ENCODE data around the gene MFSD2B. TPM values are rescaled to one million over a fixed set of nuclear protein-coding genes. Genes with fewer than 3 reads are reported as not detected.

The MFSD2B gene
- total and polyA plus RNA-seq, 2 donors (not counting 3 experiments of a cell fraction or from before 2014, with no cell fraction given): 0.29 to 0.82 TPM

DNA sequence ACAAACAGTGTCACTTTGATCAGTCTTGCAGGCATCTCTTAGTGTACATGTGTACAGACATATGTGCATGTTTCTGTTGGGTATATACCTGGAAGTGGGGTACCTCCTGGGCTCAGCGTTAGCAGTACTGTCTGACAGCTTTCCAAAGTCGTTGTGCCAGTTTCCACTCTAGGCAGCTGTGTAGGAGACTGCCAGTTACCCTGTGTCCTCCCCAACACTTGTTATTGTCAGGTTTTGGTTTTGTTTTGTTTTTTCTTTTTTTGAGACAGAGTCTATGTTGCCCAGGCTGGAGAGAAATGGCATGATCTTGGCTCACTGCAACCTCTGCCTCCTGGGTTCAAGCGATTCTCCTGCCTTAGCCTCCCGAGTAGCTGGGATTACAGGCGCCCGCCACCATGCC, 45.9 kb downstream of the MFSD2B start:
- POLR2A ChIA-PET: no interaction called here
- CTCF ChIA-PET: interaction anchor here (1.9 kb wide), 1 partner anchor 28 kb away, joined by 5 read pairs; the partner anchor contains the start of gene TP53I3
- H3K36me3 ChIP-seq (ENCODE audit: control insufficient read depth in 2 of 2, extremely low read depth in 1 of 2, insufficient read depth in 2 of 2, low read length in 2 of 2): no peaks in the 10 kb centered on the region
- H3K9me1 ChIP-seq (replicated peaks; ENCODE audit: control insufficient read depth, extremely low read depth, insufficient read depth, low read length): no peaks in the 10 kb centered on the region
- no peaks in the 10 kb centered on the region for H3K79me2 ChIP-seq (ENCODE audit: control insufficient read depth, insufficient read depth, low read length)
- dilution Hi-C loops (cut with MboI; ENCODE audit: extremely low pct_ligation_motif_present, low sequenced_read_pairs) (no loop called here), intact Hi-C loops (cut with micrococcal nuclease) (no loop called here)
- H3K4me2 ChIP-seq (ENCODE audit: insufficient read depth, low read length): no peak overlapping the region
- no peaks in the 10 kb centered on the region for H3K4me1 ChIP-seq (ENCODE audit: control insufficient read depth, extremely low read depth, insufficient read depth, low read length)
- no peak overlapping the region for H2AFZ ChIP-seq (ENCODE audit: low read depth, low read length)
- H3K27me3 ChIP-seq (ENCODE audit: control insufficient read depth in 2 of 2, insufficient read depth in 2 of 2, low read length in 2 of 2): no peaks in the 10 kb centered on the region
- no TSS peak for BruUV-seq (replicated peaks)
- no peak for FAIRE-seq
- DNase-seq (ENCODE audit: low read depth, low spot score): no peak
- H3K9ac ChIP-seq (replicated peaks; ENCODE audit: extremely low read depth, insufficient read depth, low read length): no peak overlapping the region
- no peak for TF ChIP-seq POLR2A (IDR thresholded peaks at IDR 0.05; ENCODE audit: low read depth, low read length)
- no peak for TF ChIP-seq FOS (IDR thresholded peaks at IDR 0.05; ENCODE audit: borderline replicate concordance, insufficient read depth, low read length)
- TF ChIP-seq, protein P1, sequence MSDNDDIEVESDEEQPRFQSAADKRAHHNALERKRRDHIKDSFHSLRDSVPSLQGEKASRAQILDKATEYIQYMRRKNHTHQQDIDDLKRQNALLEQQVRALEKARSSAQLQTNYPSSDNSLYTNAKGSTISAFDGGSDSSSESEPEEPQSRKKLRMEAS (IDR thresholded peaks at IDR 0.05; ENCODE audit: insufficient read depth, insufficient read length): no peak
- TF ChIP-seq JUN (IDR thresholded peaks at IDR 0.05; ENCODE audit: borderline replicate concordance, insufficient read depth, insufficient read length, low read depth): no peak
- TF ChIP-seq, protein P2, sequence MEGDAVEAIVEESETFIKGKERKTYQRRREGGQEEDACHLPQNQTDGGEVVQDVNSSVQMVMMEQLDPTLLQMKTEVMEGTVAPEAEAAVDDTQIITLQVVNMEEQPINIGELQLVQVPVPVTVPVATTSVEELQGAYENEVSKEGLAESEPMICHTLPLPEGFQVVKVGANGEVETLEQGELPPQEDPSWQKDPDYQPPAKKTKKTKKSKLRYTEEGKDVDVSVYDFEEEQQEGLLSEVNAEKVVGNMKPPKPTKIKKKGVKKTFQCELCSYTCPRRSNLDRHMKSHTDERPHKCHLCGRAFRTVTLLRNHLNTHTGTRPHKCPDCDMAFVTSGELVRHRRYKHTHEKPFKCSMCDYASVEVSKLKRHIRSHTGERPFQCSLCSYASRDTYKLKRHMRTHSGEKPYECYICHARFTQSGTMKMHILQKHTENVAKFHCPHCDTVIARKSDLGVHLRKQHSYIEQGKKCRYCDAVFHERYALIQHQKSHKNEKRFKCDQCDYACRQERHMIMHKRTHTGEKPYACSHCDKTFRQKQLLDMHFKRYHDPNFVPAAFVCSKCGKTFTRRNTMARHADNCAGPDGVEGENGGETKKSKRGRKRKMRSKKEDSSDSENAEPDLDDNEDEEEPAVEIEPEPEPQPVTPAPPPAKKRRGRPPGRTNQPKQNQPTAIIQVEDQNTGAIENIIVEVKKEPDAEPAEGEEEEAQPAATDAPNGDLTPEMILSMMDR (IDR thresholded peaks at IDR 0.05; ENCODE audit: extremely low read depth in 1 of 2, insufficient read depth in 1 of 2, low read depth in 1 of 2, low read length in 2 of 2): no peak
- TF ChIP-seq GATA2 (IDR thresholded peaks at IDR 0.05; ENCODE audit: insufficient read depth, insufficient read length, low read depth, low read length): no peak
- TF ChIP-seq MYC (IDR thresholded peaks at IDR 0.05; ENCODE audit: low read depth, low read length): no peak
- TF ChIP-seq POLR2AphosphoS5 (IDR thresholded peaks at IDR 0.05; ENCODE audit: insufficient read depth, low read depth, low read length): no peak
- no peak for TF ChIP-seq EZH2 (IDR thresholded peaks at IDR 0.05; ENCODE audit: borderline replicate concordance, low read depth, low read length, severe bottlenecking)
- H3K9me3 ChIP-seq (replicated peaks; ENCODE audit: control insufficient read depth, insufficient read depth, low read length): no peaks in the 10 kb centered on the region
- H3K4me3 ChIP-seq (replicated peaks in 1 of 3; ENCODE audit: insufficient read depth in 1 of 3, low read depth in 1 of 3, low read length in 3 of 3): no peak overlapping the region
- H4K20me1 ChIP-seq (replicated peaks; ENCODE audit: control insufficient read depth, extremely low read depth, insufficient read depth, low read length): no peaks in the 10 kb centered on the region
- no peak overlapping the region for H3K27ac ChIP-seq (ENCODE audit: insufficient read depth, low read depth, low read length)
